Measurements from ENCODE around the gene GGN.
"Not testable (repeated sequence)": the region's sequence is repeated elsewhere in the genome, so short reads cannot be mapped to it uniquely, and the experiment has no call there.

The GGN gene
- 0 to 0.27 (median 0.16) reads per million in 4 donors for total RNA-seq

GRCh38 chr19:38387550-38388348 lies at the start of gene GGN:
Gene GGN (minus strand): TSS chr19:38388034. CDS start chr19:38387261, 773 bp downstream.
- peak; percentile 70 to 84 (median 78) for DNase-seq

- no peak for DNase-seq
Measured at GRCh38 chr19:38437295-38437694, 49.5 kb upstream of the GGN start.

GRCh38 chr19:38434549-38435051 lies 46.8 kb upstream of the GGN start:
- no peak for DNase-seq

- peak in 3 of 5 donors; percentile 17 to 64 (median 23) for DNase-seq
Measured at GRCh38 chr19:38433268-38433733, 45.5 kb upstream of the GGN start, which contains the start of gene RYR1. Gene RYR1 (plus strand): TSS chr19:38433691. CDS start chr19:38433830, 139 bp downstream.

GRCh38 chr19:38430931-38431330 lies 43.1 kb upstream of the GGN start:
- DNase-seq: no peak

- DNase-seq: no peak
Measured at GRCh38 chr19:38429811-38430156, 42.0 kb upstream of the GGN start.

- peak in 1 of 5 donors; percentile 57 for DNase-seq
Measured at GRCh38 chr19:38429055-38429810, 41.4 kb upstream of the GGN start.

- peak in 1 of 5 donors; percentile 88 for DNase-seq
Measured at GRCh38 chr19:38427035-38427677, 39.3 kb upstream of the GGN start.

- peak in 2 of 5 donors; percentile 19 to 50 for DNase-seq
Measured at GRCh38 chr19:38425810-38426466, 38.1 kb upstream of the GGN start, which contains the start of gene RASGRP4. Gene RASGRP4 (minus strand): TSS chr19:38426219. CDS start chr19:38426091, 128 bp downstream.

GRCh38 chr19:38425222-38425809 lies 37.5 kb upstream of the GGN start:
- no peak for DNase-seq

- DNase-seq: no peak
Measured at GRCh38 chr19:38424272-38424671, 36.4 kb upstream of the GGN start.

GRCh38 chr19:38422438-38422837 lies 34.6 kb upstream of the GGN start:
- no peak for DNase-seq

- DNase-seq: no peak
Measured at GRCh38 chr19:38421856-38422255, 34.0 kb upstream of the GGN start.

- DNase-seq: no peak
Measured at GRCh38 chr19:38420935-38421334, 33.1 kb upstream of the GGN start.

- peak in 2 of 5 donors; percentile 29 to 89 for DNase-seq
Measured at GRCh38 chr19:38417544-38418506, 30.0 kb upstream of the GGN start.

- DNase-seq: no peak
Measured at GRCh38 chr19:38417146-38417543, 29.3 kb upstream of the GGN start.

- no peak for DNase-seq
Measured at GRCh38 chr19:38413416-38413815, 25.6 kb upstream of the GGN start.

- no peak for DNase-seq
Measured at GRCh38 chr19:38412961-38413360, 25.1 kb upstream of the GGN start.

- no peak for DNase-seq
Measured at GRCh38 chr19:38412491-38412890, 24.7 kb upstream of the GGN start.

GRCh38 chr19:38411898-38412297 lies 24.1 kb upstream of the GGN start:
- not testable (repeated sequence) for DNase-seq

All from T-helper 1 cell (primary cell).